Stimulated activated CD8-positive, alpha-beta memory T cell treated with anti-CD3 and anti-CD28 coated beads, Interleukin-12 subunit alpha, Interleukin-12 subunit beta, amount 100 ng/mL, for 4 hours (primary cell): Measurements from ENCODE around the gene FAT2.
"Not testable (repeated sequence)": the region's sequence is repeated elsewhere in the genome, so short reads cannot be mapped to it uniquely, and the experiment has no call there.

Experiments used
- DNase-seq: peaks from one replicate; pipeline ENCODE4 v3.0.0-alpha.2; 2020; ENCODE audit warnings: low read depth

The FAT2 gene

DNA sequence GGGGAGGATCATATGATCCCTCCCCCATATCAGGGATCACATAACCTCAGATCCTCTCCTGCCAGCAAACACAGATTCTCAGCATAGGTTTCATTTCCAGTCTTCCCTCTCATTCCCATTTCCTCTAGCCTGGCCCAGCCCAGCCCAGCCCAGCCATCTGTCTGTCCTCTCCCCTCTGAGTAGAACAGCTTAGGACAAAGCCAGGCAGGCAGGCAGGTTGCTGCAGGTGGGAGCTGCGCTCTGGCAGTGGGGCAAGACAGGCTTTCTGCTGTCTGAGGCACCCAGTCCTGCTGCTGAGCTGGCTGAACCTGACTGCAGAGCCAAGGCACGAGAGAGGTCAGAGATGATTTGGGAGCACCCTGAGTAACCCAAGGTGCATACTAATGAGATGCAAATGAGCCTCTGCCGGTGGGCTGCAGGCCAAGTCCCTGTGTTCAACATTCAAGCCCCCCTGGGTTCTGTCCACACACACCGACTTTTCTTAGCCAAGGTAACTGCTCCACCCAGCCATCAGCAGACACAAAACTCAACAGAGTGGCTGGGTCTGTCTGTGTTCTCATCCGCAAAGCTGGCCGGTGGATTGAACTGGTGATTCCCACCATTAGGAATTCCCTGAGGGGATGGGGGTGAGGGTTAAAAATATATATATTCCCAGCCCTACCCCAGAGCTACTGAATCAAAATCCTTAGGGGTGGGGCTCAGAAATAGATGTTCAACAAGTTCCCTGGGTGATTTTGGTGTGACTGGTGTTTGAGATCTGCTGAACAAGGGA is 9.1 kb downstream of the FAT2 start:
- DNase-seq: no peak

DNA sequence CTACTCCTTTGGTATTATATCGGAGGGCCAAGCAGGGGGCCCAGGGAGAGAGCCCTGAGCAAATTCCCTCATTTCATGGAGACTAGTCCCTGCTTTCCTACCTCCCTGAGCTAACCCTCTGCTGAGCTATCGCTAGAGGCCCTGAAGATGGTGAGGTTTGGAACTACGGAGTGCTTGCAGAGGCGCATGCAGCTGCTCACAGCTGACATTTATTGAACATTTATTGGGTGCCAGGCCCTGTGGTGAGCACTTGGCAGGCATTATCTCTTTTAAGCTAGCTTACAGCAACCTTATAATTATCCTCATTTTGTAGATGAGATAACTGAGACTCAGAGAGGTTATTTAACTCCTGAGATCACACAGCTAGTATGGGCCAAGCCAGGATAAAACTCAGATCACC is 9.8 kb downstream of the FAT2 start:
- DNase-seq: no peak

DNA sequence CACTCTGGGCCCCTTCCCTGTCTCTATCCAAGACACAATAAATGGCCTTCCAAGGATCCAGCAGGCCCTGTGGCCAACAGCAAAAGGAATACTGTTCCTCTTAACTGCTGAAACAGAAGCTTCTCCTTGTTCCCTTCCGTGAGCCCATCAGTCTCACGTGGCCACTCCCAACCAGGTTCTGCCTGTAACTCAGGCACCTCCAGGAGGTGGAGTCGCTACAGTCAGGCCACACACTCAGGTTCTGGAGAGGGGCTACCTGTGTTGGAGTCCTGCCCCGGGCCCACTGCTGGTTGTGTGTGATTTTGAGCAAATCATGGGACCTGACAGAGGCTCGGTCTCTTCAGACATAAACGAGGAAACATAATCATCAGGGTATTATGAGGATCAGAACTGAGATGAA is 10.3 kb downstream of the FAT2 start:
- no peak for DNase-seq

DNA sequence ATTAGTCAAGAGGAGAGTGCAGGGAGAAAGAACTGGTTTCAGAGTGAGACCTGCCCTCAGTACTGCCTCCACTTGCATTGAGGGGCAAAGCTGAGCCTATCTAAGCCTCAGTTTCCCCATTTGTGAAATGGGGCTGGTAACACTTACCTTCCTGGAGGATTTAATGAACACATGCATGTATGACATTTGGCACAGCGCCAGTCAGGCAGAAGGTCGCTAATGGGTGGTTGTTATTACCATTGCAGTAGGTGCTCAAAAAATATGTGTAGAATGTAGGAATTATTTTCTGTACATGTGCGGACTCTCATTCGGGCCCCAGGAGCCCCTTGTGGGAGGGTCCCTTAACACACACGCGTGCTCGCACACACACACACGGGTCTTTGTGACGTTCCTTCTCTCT is 10.9 kb downstream of the FAT2 start:
- DNase-seq: no peak

DNA sequence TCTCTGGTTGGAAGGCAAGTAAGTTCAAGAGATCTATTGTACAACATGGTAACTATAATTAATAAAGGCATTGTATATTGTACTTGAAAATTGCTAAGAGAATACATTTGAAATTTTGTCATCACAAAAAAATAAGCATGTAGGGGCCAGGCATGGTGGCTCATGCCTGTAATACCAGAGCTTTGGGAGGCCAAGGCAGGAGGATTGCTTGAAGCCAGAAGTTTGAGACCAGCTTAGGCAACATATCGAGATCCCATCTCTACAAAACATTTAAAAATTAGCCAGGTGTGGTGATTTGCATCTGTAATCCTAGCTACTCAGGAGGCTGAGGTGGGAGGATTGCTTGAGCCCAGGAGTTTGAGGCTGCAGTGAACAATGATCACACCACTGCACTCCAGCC is 12.0 kb downstream of the FAT2 start:
- DNase-seq: not testable (repeated sequence)

DNA sequence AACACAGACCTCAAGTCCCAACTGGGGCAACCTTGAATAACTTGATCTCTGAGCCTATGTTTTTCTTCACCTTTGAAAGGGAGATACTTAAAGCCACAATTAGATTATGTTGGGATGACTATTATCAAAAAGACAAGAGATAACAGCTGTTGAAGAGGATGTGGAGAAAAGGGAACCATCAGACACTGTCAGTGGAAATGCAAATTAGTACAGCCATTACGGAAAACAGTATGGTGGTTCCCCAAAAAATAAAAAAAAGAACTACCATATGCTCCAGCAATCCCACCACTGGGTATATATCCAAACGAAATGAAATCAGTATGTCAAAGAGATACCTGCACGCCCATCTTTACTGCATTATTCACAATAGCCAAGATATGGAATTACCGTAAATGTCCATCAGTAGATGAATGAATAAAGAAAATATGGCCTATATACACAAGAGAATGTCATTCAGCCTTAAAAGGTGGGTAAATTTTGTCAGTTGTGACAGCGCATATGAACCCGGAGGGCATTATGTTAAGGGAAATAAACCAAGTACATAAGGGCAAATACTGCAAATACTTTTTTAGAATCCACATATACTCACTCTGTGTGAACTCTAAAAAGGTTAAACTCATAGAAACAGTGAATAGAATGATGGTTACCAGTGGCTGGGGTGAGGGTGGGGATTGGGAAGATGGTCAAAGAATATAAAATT is 12.7 kb downstream of the FAT2 start:
- no peak for DNase-seq

DNA sequence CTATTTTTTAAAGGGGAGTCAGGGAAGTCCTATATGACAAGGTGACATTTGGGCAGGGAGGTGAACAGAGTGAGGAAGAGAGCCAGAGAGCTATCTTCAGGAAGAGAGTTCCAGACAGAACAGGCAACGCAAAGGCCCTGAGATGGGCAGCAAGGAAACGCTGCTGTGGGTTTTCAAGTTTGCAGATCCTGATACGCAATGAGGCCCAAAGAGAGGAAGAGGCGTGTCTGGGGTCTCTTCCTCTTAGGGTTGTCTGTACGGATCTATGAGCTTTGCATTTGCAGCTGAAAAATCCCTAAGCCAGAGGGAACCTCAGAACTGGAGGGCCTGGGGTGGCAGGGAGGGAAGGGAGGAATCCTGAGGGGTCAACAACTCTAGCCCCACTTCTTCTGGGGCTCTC is 13.6 kb downstream of the FAT2 start:
- DNase-seq: no peak

DNA sequence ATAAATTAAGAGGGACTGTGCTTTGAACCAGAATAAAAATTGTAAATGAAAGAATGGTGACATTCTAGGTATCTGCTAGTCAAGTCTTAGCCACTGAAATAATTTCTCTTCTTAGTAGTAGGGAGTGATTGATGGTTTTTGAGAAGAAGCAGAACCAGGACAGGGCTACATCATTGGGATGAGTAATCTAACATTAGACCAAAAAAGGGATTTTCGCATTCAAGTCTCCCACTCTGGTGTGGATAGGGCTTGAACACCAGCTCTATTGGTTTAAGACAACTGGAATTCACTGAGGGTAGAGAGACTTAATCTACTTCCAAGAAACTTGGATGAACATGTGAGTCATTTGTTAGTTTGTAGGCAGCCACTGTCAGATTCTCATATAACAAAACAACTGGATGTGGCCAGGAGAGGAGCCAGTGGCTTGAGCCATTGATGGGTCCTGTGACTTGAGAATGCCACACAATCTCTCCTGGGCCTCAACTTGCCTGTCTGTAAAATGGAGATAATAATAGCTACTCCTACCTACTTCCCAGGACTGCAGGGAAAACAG is 16.6 kb downstream of the FAT2 start:
- DNase-seq: no peak

DNA sequence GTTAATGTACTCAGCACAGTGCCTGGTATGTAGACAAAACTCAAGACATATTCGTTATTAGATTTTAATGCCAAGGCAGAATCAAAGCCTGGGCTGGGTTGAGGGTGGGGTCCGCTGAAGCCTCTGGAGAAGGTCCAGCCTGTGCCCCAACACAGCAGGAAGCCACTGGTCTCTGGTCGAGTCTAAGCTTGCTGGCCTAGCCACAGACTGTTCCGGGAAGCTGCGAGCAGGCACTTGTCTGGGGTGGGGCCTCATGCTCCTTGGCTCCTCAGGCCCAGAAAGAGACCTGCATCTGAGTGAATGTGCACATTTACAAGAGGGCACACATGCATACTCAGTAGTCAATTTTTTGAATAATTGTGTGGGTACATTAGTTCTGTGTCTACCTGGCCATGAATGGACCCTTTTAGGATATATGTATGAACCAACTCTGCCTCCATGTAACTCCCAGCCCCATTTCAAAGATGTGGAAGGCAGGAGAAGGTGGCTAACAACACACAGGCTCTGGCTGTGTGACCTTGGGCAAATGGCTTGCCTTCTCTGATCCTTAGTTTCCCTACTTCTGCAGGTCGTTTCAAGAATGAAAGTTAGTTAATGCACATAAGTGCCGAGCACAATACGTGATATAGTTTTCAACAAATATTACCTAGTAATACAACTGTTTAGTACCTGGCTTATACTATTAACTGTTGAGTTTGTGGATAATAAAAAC is 18.3 kb downstream of the FAT2 start:
- DNase-seq: no peak

DNA sequence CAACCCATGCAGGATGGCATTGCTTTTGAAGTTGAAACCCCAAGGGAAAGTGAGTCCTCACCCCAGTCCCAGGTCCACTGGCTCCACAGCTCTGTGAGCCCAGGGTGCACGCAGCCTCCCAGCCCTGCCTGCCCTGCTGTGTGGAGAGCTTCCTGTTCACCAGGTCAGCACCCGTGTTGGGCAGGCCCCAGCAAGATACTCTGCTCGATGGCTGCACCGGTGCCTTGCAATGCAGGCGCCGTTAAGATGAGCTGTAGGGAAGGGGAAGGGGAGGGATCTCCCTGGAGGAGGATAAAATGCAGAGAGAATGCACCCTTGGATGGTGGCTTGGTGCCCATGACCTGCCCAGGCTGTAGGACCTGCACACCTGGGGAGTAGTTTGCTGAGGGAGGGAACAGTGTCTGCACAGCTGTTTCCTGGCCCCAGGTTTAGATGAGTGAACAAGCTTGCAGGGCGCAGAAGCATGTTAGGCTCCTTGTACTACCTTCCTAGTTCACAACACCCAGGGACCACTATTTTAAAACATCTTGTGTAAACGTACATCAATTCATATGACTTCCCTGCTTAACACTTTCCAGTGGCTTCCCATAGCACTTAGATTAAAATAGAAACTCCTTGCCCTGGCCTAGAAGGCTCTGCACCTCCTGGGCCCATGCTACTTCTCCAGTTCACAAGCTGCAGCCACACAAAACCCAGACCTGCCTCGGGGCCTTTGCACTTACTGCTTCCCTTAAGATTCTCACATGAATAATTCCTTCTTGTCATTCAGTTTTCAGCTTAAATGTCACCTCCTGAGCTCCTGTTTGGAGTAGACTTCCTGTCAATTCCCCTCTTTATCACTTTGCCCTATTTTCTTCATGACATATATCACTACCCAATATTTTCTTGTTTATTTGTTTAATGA is 19.6 kb downstream of the FAT2 start:
- DNase-seq: no peak

DNA sequence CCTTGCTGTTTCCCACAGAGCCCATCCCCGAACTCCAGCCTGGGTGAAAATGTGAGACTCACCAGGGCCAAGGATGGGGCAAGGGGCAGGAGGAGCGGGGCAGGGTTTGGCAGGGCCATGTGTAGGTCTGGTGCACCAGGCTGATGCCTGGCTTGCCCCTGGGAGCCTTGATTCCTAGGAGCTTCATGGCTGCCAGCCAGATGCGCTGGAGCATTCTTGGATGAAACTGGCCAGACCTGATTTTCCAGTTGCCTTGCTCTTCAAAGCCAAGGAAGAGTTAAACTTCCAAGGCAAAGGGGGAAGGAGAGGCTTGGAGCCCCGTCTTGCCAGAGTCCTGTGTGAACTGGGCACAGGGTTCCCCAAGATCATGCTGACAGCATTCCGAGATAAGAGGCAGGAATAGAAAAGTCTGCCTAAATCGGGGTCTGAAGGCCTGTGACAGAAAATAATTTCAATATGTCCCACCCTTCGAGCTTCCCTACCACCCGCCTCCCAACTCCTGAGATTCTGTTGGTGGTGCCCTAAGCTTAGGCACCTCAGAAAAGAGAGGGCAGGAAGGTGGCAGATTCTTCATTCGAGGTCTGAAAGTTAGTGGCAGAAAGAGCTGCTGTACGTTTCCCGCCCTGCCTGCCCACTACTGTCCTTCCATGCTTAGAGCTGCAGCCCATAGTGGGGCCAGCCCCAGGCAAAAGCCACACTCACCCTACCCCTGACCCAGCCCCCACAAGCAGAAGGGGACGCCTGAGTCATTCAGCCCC is 20.4 kb downstream of the FAT2 start:
- DNase-seq: no peak

DNA sequence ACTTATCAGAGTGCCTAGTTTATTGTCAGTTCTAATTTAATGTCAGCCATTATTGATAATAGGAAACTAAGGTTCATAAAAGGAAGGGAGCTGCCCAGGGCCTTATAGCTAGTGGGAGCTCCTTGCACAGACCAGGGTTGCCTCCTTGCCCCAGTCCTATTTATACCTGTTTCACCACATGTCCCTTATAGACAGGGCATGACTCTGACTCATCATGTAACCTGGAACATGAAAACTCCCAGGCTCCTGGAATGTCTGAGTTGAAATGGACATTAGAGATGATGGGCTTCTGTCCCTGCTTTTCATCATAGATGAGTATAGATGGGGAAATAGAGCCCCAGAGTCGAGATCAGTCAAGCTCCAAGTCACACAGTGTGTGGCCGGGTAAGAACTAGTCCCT is 21.1 kb downstream of the FAT2 start:
- no peak for DNase-seq

DNA sequence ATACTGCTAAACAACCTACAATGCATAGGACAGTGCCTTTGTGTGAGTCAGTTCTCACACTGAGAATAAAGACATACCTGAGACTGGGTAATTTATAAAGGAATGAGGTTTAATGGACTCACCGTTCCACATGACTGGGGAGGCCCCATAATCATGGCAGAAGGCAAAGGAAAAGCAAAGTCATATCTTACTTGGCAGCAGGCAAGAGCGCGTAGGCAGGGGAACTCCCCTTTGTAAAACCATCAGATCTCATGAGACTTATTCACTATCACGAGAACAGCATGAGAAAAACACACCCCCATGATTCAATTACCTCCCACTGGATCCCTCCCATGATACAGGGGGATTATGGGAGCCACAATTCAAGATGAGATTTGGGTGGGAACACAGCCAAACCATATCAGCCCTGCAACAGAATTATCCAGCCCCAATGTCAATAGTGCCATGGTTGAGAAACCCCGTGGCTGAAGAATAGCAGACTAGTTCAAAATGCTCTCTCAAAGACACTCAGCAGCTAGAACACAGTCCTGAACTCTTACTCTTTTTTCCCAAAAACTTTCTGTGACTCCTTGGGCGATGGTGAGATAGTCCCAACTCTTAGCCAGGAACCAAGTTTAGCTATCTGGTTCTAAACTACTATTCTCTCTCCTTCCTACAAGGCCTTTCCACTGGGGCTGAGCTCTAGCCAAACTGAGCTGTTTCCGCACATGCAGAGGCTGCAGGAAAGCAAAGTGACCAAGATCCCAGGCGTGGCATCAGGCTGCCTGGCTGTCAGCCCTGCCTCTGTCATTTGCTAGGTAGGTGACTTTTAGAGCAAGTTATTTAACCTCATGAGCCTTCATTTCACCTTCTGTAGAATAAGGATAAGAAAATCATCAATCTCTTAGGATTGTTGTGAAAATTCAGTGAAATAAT is 21.7 kb downstream of the FAT2 start:
- no peak for DNase-seq

DNA sequence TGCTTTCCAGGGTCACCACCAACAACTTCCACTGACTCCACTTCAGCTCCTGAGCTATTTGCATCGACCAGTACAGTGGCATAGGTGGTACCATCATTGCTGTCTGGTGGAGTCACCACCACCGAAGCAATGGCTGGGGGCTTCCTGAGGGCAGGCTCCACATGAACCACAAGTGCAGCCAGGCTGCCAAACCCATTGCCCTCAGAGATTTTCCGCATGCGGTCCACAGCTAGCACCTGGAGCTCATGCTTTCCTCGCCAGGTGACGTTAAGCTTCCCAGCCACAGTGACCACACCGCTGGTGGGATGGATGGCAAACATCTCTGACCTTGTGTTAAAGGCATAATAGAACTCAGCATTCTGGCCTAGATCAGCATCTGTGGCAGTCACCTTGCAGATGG is 23.1 kb downstream of the FAT2 start:
- no peak for DNase-seq

DNA sequence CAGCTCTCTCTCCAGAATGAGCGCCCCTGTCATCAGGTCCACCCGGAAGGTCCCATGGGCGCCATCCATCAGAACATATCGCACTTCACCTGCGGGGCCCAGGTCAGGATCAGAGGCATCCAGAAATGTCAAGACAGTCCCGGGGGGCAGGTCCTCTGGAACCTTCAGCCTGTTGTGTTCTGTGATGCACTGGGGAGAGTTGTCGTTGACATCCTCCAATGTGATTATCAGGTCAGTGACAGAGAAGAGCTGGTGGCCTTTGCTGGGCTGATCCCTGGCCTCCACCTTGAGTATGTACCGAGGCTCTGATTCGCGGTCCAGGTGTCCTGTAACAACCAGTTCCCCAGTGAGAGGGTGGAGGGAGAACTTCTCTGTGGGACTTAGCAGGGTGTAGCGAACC is 25.2 kb downstream of the FAT2 start:
- DNase-seq: no peak

DNA sequence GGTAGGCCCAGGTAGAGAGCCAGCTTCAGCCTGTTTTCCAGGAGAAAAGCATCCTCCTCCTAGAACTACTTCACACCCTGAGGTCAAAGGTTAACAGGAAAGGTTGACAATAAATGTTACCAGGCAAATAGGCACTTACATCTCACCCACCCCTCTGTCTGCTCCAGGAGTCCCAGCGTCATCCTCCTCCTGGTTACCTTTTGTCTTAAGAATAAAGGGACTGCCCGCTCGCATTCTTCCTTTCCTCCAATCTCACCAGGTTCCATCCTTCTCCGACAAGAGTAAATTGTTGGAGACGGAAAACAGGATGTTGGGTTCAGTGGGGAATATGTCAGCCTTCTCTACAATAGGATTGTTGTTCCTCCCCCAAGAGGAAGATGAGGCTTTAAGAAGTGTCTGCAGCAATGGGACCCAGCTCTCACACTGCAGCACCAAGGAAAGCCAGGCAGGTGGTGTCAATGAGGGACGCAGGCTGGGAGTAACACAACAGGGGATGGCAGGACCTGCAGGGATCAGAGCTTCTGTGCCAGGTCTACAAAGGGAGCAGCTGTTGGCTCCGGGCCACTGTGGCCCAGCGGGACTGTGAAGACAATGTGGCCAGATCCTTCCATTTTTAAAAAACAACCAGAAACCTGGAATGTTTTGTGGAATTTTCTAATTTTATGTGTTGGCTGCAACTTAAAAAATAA is 29.0 kb downstream of the FAT2 start:
- DNase-seq: no peak

DNA sequence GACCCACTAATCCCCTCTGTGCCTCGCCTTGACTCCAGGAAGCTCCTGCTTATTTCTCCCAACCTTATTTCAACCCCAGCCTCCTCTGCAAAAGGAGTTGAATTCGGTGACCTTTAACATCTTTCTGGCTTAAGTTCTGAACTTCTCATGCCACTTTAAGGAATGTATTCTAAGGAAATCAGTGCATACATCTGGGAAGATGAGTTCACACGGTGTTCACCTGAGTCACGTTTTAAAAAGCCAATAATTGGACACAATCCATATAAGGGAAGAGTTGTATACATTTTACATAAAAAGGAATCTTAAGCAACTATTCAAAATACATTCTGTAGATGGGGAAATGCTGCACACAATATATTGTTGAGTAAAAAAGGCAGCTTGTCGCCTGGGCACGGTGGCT is 33.2 kb downstream of the FAT2 start:
- DNase-seq: no peak

DNA sequence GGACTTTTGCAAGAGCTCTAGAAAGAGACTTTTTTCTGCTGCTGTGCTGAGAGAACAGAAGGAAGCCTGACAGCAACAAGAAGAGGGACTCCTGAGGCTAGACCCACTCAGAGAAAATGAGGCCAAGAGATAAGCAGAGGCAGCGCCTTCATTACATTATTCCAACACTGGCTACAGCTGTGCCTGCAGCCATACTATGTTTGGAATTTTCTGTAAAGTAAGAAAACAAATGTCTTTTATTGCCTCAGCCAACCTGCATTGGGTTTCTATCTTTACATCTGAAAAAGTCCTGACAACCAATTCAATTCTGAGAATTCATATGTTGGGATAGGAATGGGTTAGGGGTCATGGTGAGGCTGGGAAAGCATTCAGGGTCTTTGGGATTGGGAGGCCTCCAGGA is 33.7 kb downstream of the FAT2 start:
- DNase-seq: no peak

DNA sequence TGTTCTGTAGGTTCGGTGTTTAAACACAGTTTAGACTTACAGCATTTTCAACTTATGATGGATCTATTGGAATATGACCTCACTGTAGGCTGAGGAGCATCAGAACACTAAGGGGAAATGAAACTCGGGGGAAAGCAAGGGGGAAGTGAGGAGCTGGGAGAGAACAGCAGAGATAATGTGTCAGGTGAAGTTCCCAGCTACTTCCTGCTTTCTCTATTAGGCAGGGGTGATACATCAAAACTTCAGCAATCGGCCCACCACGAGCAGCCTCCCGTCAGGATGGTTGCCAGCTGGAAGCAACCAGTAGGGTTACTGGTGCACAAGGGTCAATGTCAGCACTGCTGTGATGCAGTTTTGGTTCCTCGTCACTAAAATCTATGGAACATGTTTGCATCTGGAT is 34.3 kb downstream of the FAT2 start:
- DNase-seq: no peak
